ENCODE data around the gene HIPK2.

Gene HIPK2

DNA sequence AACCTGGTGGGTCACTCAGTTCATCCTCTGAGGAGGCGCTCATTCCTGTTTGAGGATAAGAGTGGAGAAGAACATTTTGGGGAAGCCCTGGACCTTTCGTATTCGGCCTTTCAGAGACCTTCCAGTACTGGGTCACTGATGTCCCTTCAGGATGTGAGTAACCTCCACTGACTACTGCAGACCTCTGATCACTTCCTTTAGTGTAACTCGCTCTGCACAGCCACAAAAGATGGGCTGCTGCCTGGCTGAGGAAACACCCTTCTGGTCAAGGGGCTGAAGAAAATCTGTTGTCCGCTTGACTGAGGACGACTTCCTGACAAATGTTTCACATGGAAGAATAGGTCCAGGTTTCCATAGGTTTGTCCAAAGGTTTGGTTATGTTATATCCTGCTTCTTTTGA lies 35.4 kb upstream of the HIPK2 start:
- H3K9ac ChIP-seq (ENCODE audit: low read depth in 1 of 2, low read length in 2 of 2) = no peak overlapping the region

DNA sequence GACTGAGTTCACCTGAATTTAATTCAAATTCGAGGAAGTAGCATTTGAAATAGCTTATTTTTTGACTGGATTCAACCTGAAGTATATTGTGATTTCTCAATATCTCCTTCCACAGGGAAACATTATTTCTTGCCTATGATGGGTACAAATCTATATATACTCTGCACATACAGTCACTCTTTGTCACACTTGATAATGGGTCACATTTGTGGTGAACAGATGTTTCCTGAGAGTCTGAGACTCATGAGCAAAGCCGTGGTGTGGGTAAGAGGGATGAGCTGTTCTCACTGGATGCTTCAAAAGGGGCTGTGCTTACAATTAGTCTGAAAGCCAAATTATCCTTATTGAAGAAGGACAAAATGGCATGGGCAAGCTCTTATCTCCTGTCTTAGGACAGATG lies 33.3 kb upstream of the HIPK2 start:
- Histone ChIP-seq H3K9me3 (ENCODE audit: control insufficient read depth in 2 of 2, low read length in 2 of 2) (no peaks in the 10 kb centered on the region), H3K36me3 (ENCODE audit: control insufficient read depth in 2 of 2, insufficient read depth in 2 of 2, low read length in 2 of 2) (no peaks in the 10 kb centered on the region), H3K27ac (ENCODE audit: low read depth in 2 of 2, low read length in 2 of 2) (no peak overlapping the region), H3K4me3 (ENCODE audit: low read length in 2 of 2) (no peak overlapping the region), H3K4me1 (ENCODE audit: control insufficient read depth in 2 of 2, insufficient read depth in 2 of 2, low read length in 2 of 2) (no peaks in the 10 kb centered on the region), H3K27me3 (ENCODE audit: control insufficient read depth in 2 of 2, insufficient read depth in 2 of 2, low read length in 2 of 2) (no peaks in the 10 kb centered on the region), H3K9ac (ENCODE audit: low read depth in 1 of 2, low read length in 2 of 2) (no peak overlapping the region)

More for the DNA sequence above, 35.4 kb upstream of the HIPK2 start:
- H3K4me1 ChIP-seq (ENCODE audit: control insufficient read depth in 2 of 2, insufficient read depth in 2 of 2, low read length in 2 of 2) = no peaks in the 10 kb centered on the region
- no peaks in the 10 kb centered on the region for H3K27me3 ChIP-seq (ENCODE audit: control insufficient read depth in 2 of 2, insufficient read depth in 2 of 2, low read length in 2 of 2)
- no peak overlapping the region for H3K4me3 ChIP-seq (ENCODE audit: low read length in 2 of 2)
- no peaks in the 10 kb centered on the region for H3K36me3 ChIP-seq (ENCODE audit: control insufficient read depth in 2 of 2, insufficient read depth in 2 of 2, low read length in 2 of 2)
- H3K27ac ChIP-seq (ENCODE audit: low read depth in 2 of 2, low read length in 2 of 2) = no peak overlapping the region
- no peaks in the 10 kb centered on the region for H3K9me3 ChIP-seq (ENCODE audit: control insufficient read depth in 2 of 2, low read length in 2 of 2)

GRCh38 chr7:139808846-139809442 lies 31.1 kb upstream of the HIPK2 start:
- H3K9ac ChIP-seq (ENCODE audit: low read depth in 1 of 2, low read length in 2 of 2) = no peak overlapping the region
- no peaks in the 10 kb centered on the region for H3K27me3 ChIP-seq (ENCODE audit: control insufficient read depth in 2 of 2, insufficient read depth in 2 of 2, low read length in 2 of 2)
- H3K36me3 ChIP-seq (ENCODE audit: control insufficient read depth in 2 of 2, insufficient read depth in 2 of 2, low read length in 2 of 2) = no peaks in the 10 kb centered on the region
- H3K4me1 ChIP-seq (ENCODE audit: control insufficient read depth in 2 of 2, insufficient read depth in 2 of 2, low read length in 2 of 2) = no peaks in the 10 kb centered on the region
- no peak overlapping the region for H3K27ac ChIP-seq (ENCODE audit: low read depth in 2 of 2, low read length in 2 of 2)
- H3K4me3 ChIP-seq (ENCODE audit: low read length in 2 of 2) = no peak overlapping the region
- no peaks in the 10 kb centered on the region for H3K9me3 ChIP-seq (ENCODE audit: control insufficient read depth in 2 of 2, low read length in 2 of 2)

GRCh38 chr7:139808427-139808826 lies 30.6 kb upstream of the HIPK2 start:
- H3K27ac ChIP-seq (ENCODE audit: low read depth in 2 of 2, low read length in 2 of 2) = no peak overlapping the region
- no peaks in the 10 kb centered on the region for H3K9me3 ChIP-seq (ENCODE audit: control insufficient read depth in 2 of 2, low read length in 2 of 2)
- H3K36me3 ChIP-seq (ENCODE audit: control insufficient read depth in 2 of 2, insufficient read depth in 2 of 2, low read length in 2 of 2) = no peaks in the 10 kb centered on the region
- no peaks in the 10 kb centered on the region for H3K4me1 ChIP-seq (ENCODE audit: control insufficient read depth in 2 of 2, insufficient read depth in 2 of 2, low read length in 2 of 2)
- H3K27me3 ChIP-seq (ENCODE audit: control insufficient read depth in 2 of 2, insufficient read depth in 2 of 2, low read length in 2 of 2) = no peaks in the 10 kb centered on the region
- no peak overlapping the region for H3K4me3 ChIP-seq (ENCODE audit: low read length in 2 of 2)
- no peak overlapping the region for H3K9ac ChIP-seq (ENCODE audit: low read depth in 1 of 2, low read length in 2 of 2)

- H3K36me3 ChIP-seq (ENCODE audit: control insufficient read depth in 2 of 2, insufficient read depth in 2 of 2, low read length in 2 of 2) = no peaks in the 10 kb centered on the region
- no peaks in the 10 kb centered on the region for H3K4me1 ChIP-seq (ENCODE audit: control insufficient read depth in 2 of 2, insufficient read depth in 2 of 2, low read length in 2 of 2)
- no peaks in the 10 kb centered on the region for H3K9me3 ChIP-seq (ENCODE audit: control insufficient read depth in 2 of 2, low read length in 2 of 2)
- no peak overlapping the region for H3K4me3 ChIP-seq (ENCODE audit: low read length in 2 of 2)
- no peak overlapping the region for H3K27ac ChIP-seq (ENCODE audit: low read depth in 2 of 2, low read length in 2 of 2)
- H3K9ac ChIP-seq (ENCODE audit: low read depth in 1 of 2, low read length in 2 of 2) = no peak overlapping the region
- H3K27me3 ChIP-seq (ENCODE audit: control insufficient read depth in 2 of 2, insufficient read depth in 2 of 2, low read length in 2 of 2) = no peaks in the 10 kb centered on the region
These were observed 29.2 kb upstream of the HIPK2 start for GRCh38 chr7:139807009-139807408.

GRCh38 chr7:139804571-139804970 lies 26.8 kb upstream of the HIPK2 start:
- no peak overlapping the region for H3K9ac ChIP-seq (ENCODE audit: low read depth in 1 of 2, low read length in 2 of 2)
- H3K36me3 ChIP-seq (ENCODE audit: control insufficient read depth in 2 of 2, insufficient read depth in 2 of 2, low read length in 2 of 2) = no peaks in the 10 kb centered on the region
- no peaks in the 10 kb centered on the region for H3K9me3 ChIP-seq (ENCODE audit: control insufficient read depth in 2 of 2, low read length in 2 of 2)
- H3K27me3 ChIP-seq (ENCODE audit: control insufficient read depth in 2 of 2, insufficient read depth in 2 of 2, low read length in 2 of 2) = no peaks in the 10 kb centered on the region
- H3K4me3 ChIP-seq (ENCODE audit: low read length in 2 of 2) = no peak overlapping the region
- no peaks in the 10 kb centered on the region for H3K4me1 ChIP-seq (ENCODE audit: control insufficient read depth in 2 of 2, insufficient read depth in 2 of 2, low read length in 2 of 2)
- H3K27ac ChIP-seq (ENCODE audit: low read depth in 2 of 2, low read length in 2 of 2) = no peak overlapping the region

- Histone ChIP-seq H3K4me1 (ENCODE audit: control insufficient read depth in 2 of 2, insufficient read depth in 2 of 2, low read length in 2 of 2) (peaks cover 0 to 3% of the 10 kb centered on the region in 2 donors), H3K9me3 (ENCODE audit: control insufficient read depth in 2 of 2, low read length in 2 of 2) (no peaks in the 10 kb centered on the region), H3K36me3 (ENCODE audit: control insufficient read depth in 2 of 2, insufficient read depth in 2 of 2, low read length in 2 of 2) (no peaks in the 10 kb centered on the region), H3K27me3 (ENCODE audit: control insufficient read depth in 2 of 2, insufficient read depth in 2 of 2, low read length in 2 of 2) (no peaks in the 10 kb centered on the region), H3K9ac (ENCODE audit: low read depth in 1 of 2, low read length in 2 of 2) (no peak overlapping the region), H3K27ac (ENCODE audit: low read depth in 2 of 2, low read length in 2 of 2) (no peak overlapping the region), H3K4me3 (ENCODE audit: low read length in 2 of 2) (no peak overlapping the region)
These were observed 21.8 kb upstream of the HIPK2 start for GRCh38 chr7:139799586-139799985.

DNA sequence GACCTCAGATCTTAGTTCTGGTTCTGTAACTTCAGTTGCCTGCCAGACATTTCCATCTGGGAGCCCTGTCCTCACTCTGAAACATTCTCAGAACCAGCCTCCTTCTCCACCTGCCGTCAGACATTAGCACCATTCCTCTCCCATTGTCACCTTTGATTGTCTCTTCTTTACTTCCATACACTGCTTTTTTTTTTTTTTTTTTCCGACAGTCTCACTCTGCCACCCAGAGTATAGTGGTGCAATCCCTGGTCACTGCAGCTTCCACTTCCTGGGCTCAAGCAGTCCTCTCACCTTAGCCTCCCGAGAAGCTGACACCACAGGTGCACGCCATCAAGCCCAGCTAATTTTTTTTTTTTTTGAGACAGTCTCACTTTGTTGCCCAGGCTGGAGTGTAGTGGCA lies 21.1 kb upstream of the HIPK2 start:
- H3K4me1 ChIP-seq (ENCODE audit: control insufficient read depth in 2 of 2, insufficient read depth in 2 of 2, low read length in 2 of 2) = peaks cover 0 to 3% of the 10 kb centered on the region in 2 donors
- H3K27me3 ChIP-seq (ENCODE audit: control insufficient read depth in 2 of 2, insufficient read depth in 2 of 2, low read length in 2 of 2) = no peaks in the 10 kb centered on the region
- H3K4me3 ChIP-seq (ENCODE audit: low read length in 2 of 2) = no peak overlapping the region
- H3K27ac ChIP-seq (ENCODE audit: low read depth in 2 of 2, low read length in 2 of 2) = no peak overlapping the region
- no peaks in the 10 kb centered on the region for H3K36me3 ChIP-seq (ENCODE audit: control insufficient read depth in 2 of 2, insufficient read depth in 2 of 2, low read length in 2 of 2)
- no peak overlapping the region for H3K9ac ChIP-seq (ENCODE audit: low read depth in 1 of 2, low read length in 2 of 2)
- H3K9me3 ChIP-seq (ENCODE audit: control insufficient read depth in 2 of 2, low read length in 2 of 2) = no peaks in the 10 kb centered on the region

- Histone ChIP-seq H3K4me3 (ENCODE audit: low read length in 2 of 2) (no peak overlapping the region), H3K9me3 (ENCODE audit: control insufficient read depth in 2 of 2, low read length in 2 of 2) (no peaks in the 10 kb centered on the region), H3K27me3 (ENCODE audit: control insufficient read depth in 2 of 2, insufficient read depth in 2 of 2, low read length in 2 of 2) (no peaks in the 10 kb centered on the region), H3K9ac (ENCODE audit: low read depth in 1 of 2, low read length in 2 of 2) (no peak overlapping the region), H3K4me1 (ENCODE audit: control insufficient read depth in 2 of 2, insufficient read depth in 2 of 2, low read length in 2 of 2) (peaks cover 0 to 3% of the 10 kb centered on the region in 2 donors), H3K27ac (ENCODE audit: low read depth in 2 of 2, low read length in 2 of 2) (no peak overlapping the region), H3K36me3 (ENCODE audit: control insufficient read depth in 2 of 2, insufficient read depth in 2 of 2, low read length in 2 of 2) (no peaks in the 10 kb centered on the region)
These were observed 20.4 kb upstream of the HIPK2 start for GRCh38 chr7:139798221-139798620.

- Histone ChIP-seq H3K4me3 (ENCODE audit: low read length in 2 of 2) (no peak overlapping the region), H3K9ac (ENCODE audit: low read depth in 1 of 2, low read length in 2 of 2) (no peak overlapping the region), H3K4me1 (ENCODE audit: control insufficient read depth in 2 of 2, insufficient read depth in 2 of 2, low read length in 2 of 2) (peaks cover 0 to 3% of the 10 kb centered on the region in 2 donors), H3K27ac (ENCODE audit: low read depth in 2 of 2, low read length in 2 of 2) (no peak overlapping the region), H3K27me3 (ENCODE audit: control insufficient read depth in 2 of 2, insufficient read depth in 2 of 2, low read length in 2 of 2) (no peaks in the 10 kb centered on the region), H3K36me3 (ENCODE audit: control insufficient read depth in 2 of 2, insufficient read depth in 2 of 2, low read length in 2 of 2) (no peaks in the 10 kb centered on the region), H3K9me3 (ENCODE audit: control insufficient read depth in 2 of 2, low read length in 2 of 2) (no peaks in the 10 kb centered on the region)
These were observed 19.8 kb upstream of the HIPK2 start for GRCh38 chr7:139797607-139798006.

GRCh38 chr7:139791316-139791715 lies 13.5 kb upstream of the HIPK2 start:
- no peak overlapping the region for H3K27ac ChIP-seq (ENCODE audit: low read depth in 2 of 2, low read length in 2 of 2)
- H3K9ac ChIP-seq (ENCODE audit: low read depth in 1 of 2, low read length in 2 of 2) = no peak overlapping the region
- no peaks in the 10 kb centered on the region for H3K4me1 ChIP-seq (ENCODE audit: control insufficient read depth in 2 of 2, insufficient read depth in 2 of 2, low read length in 2 of 2)
- no peaks in the 10 kb centered on the region for H3K36me3 ChIP-seq (ENCODE audit: control insufficient read depth in 2 of 2, insufficient read depth in 2 of 2, low read length in 2 of 2)
- H3K27me3 ChIP-seq (ENCODE audit: control insufficient read depth in 2 of 2, insufficient read depth in 2 of 2, low read length in 2 of 2) = no peaks in the 10 kb centered on the region
- no peak overlapping the region for H3K4me3 ChIP-seq (ENCODE audit: low read length in 2 of 2)
- no peaks in the 10 kb centered on the region for H3K9me3 ChIP-seq (ENCODE audit: control insufficient read depth in 2 of 2, low read length in 2 of 2)
